ENCODE results near the gene ZNF862. TPM values are rescaled to one million over a fixed set of nuclear protein-coding genes. Genes with fewer than 3 reads are reported as not detected.

ZNF862 gene
- total RNA-seq, 1 experiment from 2014 or later, result 1.9 TPM

GRCh38 chr7:149873074-149873969 is 35.1 kb downstream of the ZNF862 start, which contains the start of gene ATP6V0E2:
Gene ATP6V0E2 (plus strand): TSS chr7:149873969. CDS start chr7:149874066, 97 bp downstream.
- no CpG with 5 or more reads among the region's 93 CpGs for WGBS (ENCODE audit: extremely low coverage, insufficient read length, low lambda C conversion rate)
- peaks cover 42% of the 10 kb centered on the region for H3K27me3 Mint-ChIP-seq (ENCODE audit: low read depth)

More at GRCh38 chr7:149873074-149873969, 35.1 kb downstream of the ZNF862 start, which contains the start of gene ATP6V0E2:
- Histone ChIP-seq H3K14ac (ENCODE audit: insufficient read depth, low read length) (peak within 1 kb of the TSS; percentile 77), H2BK15ac (ENCODE audit: low read depth, low read length) (no peak within 1 kb of the TSS), H2AK5ac (ENCODE audit: insufficient read length, low read length) (no peak within 1 kb of the TSS), H4K20me1 (ENCODE audit: control insufficient read depth, insufficient read depth, insufficient read length) (no peaks in the 10 kb centered on the region), H3K9ac (ENCODE audit: extremely low read depth, insufficient read length, low read length) (peak within 1 kb of the TSS; percentile 42), H3K4ac (ENCODE audit: low read depth, low read length) (no peak within 1 kb of the TSS), H3K79me2 (ENCODE audit: insufficient read depth, low read length) (no peaks in the 10 kb centered on the region), H2BK20ac (ENCODE audit: low read depth, low read length, poor library complexity, severe bottlenecking) (no peak within 1 kb of the TSS), H4K5ac (ENCODE audit: insufficient read length, low read depth, low read length) (no peak within 1 kb of the TSS), H3K27ac (ENCODE audit: insufficient read length, low read depth, low read length) (no peak within 1 kb of the TSS), H3K23ac (ENCODE audit: insufficient read length, low read depth, low read length) (no peak within 1 kb of the TSS), H3K4me2 (ENCODE audit: insufficient read depth, insufficient read length, low read length) (peak within 1 kb of the TSS; percentile 78), H3K27me3 (ENCODE audit: insufficient read depth, low read length) (no peaks in the 10 kb centered on the region; the same call in 1 of the 2 replicates), H2BK12ac (ENCODE audit: insufficient read length, low read depth, low read length) (no peak within 1 kb of the TSS), H2AFZ (ENCODE audit: low read length) (no peak within 1 kb of the TSS), H3K18ac (ENCODE audit: insufficient read length, low read depth, low read length) (peak within 1 kb of the TSS; percentile 74), H3K23me2 (ENCODE audit: insufficient read length, low read depth, low read length, poor library complexity, severe bottlenecking) (peaks cover 11% of the 10 kb centered on the region), H3K56ac (ENCODE audit: insufficient read length, low read depth, low read length) (no peak within 1 kb of the TSS), H2BK5ac (ENCODE audit: insufficient read length, low read length) (no peak within 1 kb of the TSS), H4K91ac (ENCODE audit: insufficient read length, low read depth, low read length) (no peak within 1 kb of the TSS), H2BK120ac (ENCODE audit: low read depth, low read length, poor library complexity, severe bottlenecking) (no peak within 1 kb of the TSS), H3K79me1 (ENCODE audit: insufficient read depth, low read depth, low read length, poor library complexity, severe bottlenecking) (no peaks in the 10 kb centered on the region), H3K9me3 (ENCODE audit: control insufficient read depth, low read depth, low read length) (no peaks in the 10 kb centered on the region), H3T11ph (ENCODE audit: low read length) (no peak within 1 kb of the TSS), H3K4me1 (ENCODE audit: insufficient read depth, low read length) (no peaks in the 10 kb centered on the region; the same call in 1 of the 2 replicates), H4K8ac (replicated peaks; ENCODE audit: insufficient read length, low read depth, low read length) (no peak within 1 kb of the TSS)
- no peaks in the 10 kb centered on the region for H3K9me3 Mint-ChIP-seq
- H3K36me3 Mint-ChIP-seq (ENCODE audit: insufficient read depth in 1 of 3, low read depth in 3 of 3), result no peaks in the 10 kb centered on the region
- peak; percentile 98 for DNase-seq
- peak within 1 kb of the TSS in 1 of 3 experiments; percentile 16; a peak in 2 of 7 replicates for H3K27ac Mint-ChIP-seq
- H3K4me1 Mint-ChIP-seq, result peaks cover 10 to 14% of the 10 kb centered on the region in 2 experiments
- no peak for TF ChIP-seq CTCF (conservative IDR thresholded peaks at IDR 0.05)
- H3K4me3 Mint-ChIP-seq, result peak within 1 kb of the TSS; percentile 74 to 84

Measured in H9 (cell line).